ENCODE measurements around the gene DHX58.

DHX58 gene

DNA sequence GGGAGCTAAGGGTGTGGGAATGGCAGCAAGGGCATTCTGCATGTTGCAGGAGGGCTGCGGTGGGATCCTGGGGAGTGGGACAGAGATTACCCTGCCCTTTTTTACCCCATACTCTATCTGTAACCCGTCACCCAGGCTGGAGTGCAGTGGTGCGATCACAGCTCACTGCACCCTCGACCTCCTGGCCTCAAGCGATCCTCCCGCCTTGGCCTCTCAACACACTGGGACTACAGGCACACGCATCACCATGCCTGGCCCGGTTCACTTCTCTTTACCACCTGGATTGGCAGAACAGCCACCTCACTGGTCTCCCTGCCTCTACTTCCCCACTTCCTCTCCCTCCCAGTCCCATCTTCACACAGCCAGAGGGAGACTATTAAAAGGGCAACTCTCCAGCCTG, 23.8 kb downstream of the DHX58 start:
- ChIA-PET POLR2A (no interaction called here), CTCF (interaction anchor here (0.7 to 4.3 kb wide), 4 partner anchors 13 to 173 kb away, joined by 3 to 30 read pairs (median 4); no protein-coding TSS in a partner anchor)
- Histone ChIP-seq H3K4me1 (ENCODE audit: control insufficient read depth, insufficient read depth, low read length) (peaks cover 5% of the 10 kb centered on the region), H3K27ac (ENCODE audit: extremely low read depth, low read depth, low read length) (no peak overlapping the region), H3K9me3 (ENCODE audit: control insufficient read depth, insufficient read depth, low read depth, low read length) (no peaks in the 10 kb centered on the region), H3K4me3 (ENCODE audit: low read depth, low read length) (no peak overlapping the region), H3K36me3 (ENCODE audit: control insufficient read depth in 2 of 2, insufficient read depth in 1 of 2, low read length in 2 of 2) (no peaks in the 10 kb centered on the region)
- TF ChIP-seq ZNF223 (tag by site-specific recombination; IDR thresholded peaks at IDR 0.05) = no peak
- no peak for TF ChIP-seq KLF8 (tag by site-specific recombination; IDR thresholded peaks at IDR 0.05)
- TF ChIP-seq, protein P1, sequence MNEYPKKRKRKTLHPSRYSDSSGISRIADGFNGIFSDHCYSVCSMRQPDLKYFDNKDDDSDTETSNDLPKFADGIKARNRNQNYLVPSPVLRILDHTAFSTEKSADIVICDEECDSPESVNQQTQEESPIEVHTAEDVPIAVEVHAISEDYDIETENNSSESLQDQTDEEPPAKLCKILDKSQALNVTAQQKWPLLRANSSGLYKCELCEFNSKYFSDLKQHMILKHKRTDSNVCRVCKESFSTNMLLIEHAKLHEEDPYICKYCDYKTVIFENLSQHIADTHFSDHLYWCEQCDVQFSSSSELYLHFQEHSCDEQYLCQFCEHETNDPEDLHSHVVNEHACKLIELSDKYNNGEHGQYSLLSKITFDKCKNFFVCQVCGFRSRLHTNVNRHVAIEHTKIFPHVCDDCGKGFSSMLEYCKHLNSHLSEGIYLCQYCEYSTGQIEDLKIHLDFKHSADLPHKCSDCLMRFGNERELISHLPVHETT (tag by site-specific recombination; IDR thresholded peaks at IDR 0.05) = no peak
- TF ChIP-seq, protein P2, sequence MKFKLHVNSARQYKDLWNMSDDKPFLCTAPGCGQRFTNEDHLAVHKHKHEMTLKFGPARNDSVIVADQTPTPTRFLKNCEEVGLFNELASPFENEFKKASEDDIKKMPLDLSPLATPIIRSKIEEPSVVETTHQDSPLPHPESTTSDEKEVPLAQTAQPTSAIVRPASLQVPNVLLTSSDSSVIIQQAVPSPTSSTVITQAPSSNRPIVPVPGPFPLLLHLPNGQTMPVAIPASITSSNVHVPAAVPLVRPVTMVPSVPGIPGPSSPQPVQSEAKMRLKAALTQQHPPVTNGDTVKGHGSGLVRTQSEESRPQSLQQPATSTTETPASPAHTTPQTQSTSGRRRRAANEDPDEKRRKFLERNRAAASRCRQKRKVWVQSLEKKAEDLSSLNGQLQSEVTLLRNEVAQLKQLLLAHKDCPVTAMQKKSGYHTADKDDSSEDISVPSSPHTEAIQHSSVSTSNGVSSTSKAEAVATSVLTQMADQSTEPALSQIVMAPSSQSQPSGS (tag by site-specific recombination; IDR thresholded peaks at IDR 0.05; ENCODE audit: low read depth) = no peak
- TF ChIP-seq ZNF169 (tag by site-specific recombination; IDR thresholded peaks at IDR 0.05) = no peak
- no peak for TF ChIP-seq ZNF404 (tag by site-specific recombination; IDR thresholded peaks at IDR 0.05)
- no peak for TF ChIP-seq ZNF292 (tag by site-specific recombination; IDR thresholded peaks at IDR 0.05; ENCODE audit: borderline replicate concordance, low read depth)

DNA sequence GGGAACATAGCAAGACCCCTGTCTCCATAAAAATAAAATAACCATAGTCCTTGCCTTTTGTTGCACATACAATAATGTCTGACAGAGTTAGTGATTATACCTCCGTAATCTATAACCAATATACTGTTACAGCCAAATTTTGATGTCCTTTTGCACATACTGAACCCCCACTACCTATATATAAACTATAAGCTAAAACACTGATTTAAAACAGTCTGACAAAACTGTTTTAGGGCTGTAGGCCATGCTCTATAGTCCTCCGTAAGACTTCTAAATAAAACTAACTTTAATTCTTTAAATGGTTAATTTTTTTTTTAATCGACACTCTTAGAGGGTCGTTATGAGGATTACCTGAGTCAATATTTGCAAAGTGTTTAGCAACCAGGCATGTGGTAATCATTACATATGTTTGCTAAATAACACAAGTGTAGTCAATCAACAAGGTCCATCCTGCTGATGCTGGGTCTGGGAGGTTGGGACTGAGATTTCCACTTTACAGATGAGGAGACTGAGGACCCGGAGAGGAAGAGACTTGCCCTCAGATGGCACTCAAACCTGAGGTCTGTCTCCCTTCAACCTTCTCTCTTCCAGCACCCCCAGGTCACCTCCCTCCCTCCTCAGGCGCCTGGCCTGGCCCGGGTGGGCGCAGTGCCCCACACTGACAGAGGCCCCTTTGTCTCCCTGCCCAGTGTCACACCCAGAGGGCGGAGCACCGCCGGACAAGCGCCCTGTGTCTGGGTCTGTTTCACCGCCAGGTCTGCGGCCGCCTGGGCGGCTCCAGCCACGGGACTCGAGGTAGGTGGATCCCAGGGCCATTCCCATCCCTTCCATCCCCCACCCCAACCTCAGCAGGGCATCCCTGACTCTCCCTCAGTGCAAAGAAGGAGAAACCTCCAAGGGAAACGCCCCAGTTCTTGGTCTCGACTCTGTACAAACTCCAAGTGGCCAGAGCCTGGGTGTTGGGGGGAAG, 24.5 kb downstream of the DHX58 start:
- Histone ChIP-seq H3K27ac (ENCODE audit: extremely low read depth, low read depth, low read length) (no peak overlapping the region), H3K4me1 (ENCODE audit: control insufficient read depth, insufficient read depth, low read length) (peaks cover 5% of the 10 kb centered on the region), H3K36me3 (ENCODE audit: control insufficient read depth in 2 of 2, insufficient read depth in 1 of 2, low read length in 2 of 2) (no peaks in the 10 kb centered on the region), H3K9me3 (ENCODE audit: control insufficient read depth, insufficient read depth, low read depth, low read length) (no peaks in the 10 kb centered on the region), H3K4me3 (ENCODE audit: low read depth, low read length) (no peak overlapping the region)
- TF ChIP-seq ZSCAN30 (tag by site-specific recombination; IDR thresholded peaks at IDR 0.05) (no peak), KLF1 (tag by site-specific recombination; IDR thresholded peaks at IDR 0.05) (peak; percentile 56)
- CTCF ChIA-PET = interaction anchor here (0.7 to 4.3 kb wide), 7 partner anchors 14 to 172 kb away, joined by 3 to 30 read pairs (median 4); no protein-coding TSS in a partner anchor
- POLR2A ChIA-PET = no interaction called here

DNA sequence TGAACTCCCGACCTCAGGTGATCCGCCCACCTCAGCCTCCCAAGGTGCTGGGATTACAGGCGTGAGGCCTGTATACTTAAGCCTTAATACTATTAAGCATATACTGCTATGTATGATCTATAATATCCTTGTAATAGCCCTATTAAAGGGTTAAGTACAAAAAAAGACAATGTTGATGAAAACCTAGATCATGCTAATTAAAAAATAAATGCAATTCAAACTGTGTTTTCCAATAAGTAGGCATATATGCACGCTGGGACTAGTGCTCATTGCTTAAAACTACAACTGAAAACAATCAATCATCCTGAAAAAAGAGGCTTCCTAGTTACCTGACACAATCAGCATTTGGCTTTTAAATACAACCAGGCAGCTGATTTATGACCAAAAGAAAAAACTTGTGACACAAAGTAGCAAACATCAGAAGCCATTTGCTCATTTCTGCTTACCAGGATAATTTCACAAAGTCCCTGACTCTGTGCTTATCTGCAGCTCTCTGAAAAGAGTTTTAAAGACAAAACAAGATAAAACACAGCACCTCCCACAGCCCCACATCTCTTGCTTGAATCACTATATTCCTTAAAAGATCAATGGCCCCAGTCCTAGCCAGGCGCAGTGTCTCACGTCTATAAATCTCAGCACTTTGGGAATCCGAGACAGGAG, 25.3 kb downstream of the DHX58 start:
- ChIA-PET POLR2A (interaction anchor here (0.7 kb wide), 1 partner anchor 419 kb away, joined by 3 read pairs; no protein-coding TSS in a partner anchor), CTCF (interaction anchor here (0.6 to 2.0 kb wide), 5 partner anchors 13 to 33 kb away, joined by 3 to 10 read pairs (median 4); no protein-coding TSS in a partner anchor)
- Histone ChIP-seq H3K9me3 (ENCODE audit: control insufficient read depth, insufficient read depth, low read depth, low read length) (no peaks in the 10 kb centered on the region), H3K27ac (ENCODE audit: extremely low read depth, low read depth, low read length) (no peak overlapping the region), H3K4me1 (ENCODE audit: control insufficient read depth, insufficient read depth, low read length) (peaks cover 5% of the 10 kb centered on the region), H3K4me3 (ENCODE audit: low read depth, low read length) (no peak overlapping the region), H3K36me3 (ENCODE audit: control insufficient read depth in 2 of 2, insufficient read depth in 1 of 2, low read length in 2 of 2) (no peaks in the 10 kb centered on the region)
- TF ChIP-seq, protein P3, sequence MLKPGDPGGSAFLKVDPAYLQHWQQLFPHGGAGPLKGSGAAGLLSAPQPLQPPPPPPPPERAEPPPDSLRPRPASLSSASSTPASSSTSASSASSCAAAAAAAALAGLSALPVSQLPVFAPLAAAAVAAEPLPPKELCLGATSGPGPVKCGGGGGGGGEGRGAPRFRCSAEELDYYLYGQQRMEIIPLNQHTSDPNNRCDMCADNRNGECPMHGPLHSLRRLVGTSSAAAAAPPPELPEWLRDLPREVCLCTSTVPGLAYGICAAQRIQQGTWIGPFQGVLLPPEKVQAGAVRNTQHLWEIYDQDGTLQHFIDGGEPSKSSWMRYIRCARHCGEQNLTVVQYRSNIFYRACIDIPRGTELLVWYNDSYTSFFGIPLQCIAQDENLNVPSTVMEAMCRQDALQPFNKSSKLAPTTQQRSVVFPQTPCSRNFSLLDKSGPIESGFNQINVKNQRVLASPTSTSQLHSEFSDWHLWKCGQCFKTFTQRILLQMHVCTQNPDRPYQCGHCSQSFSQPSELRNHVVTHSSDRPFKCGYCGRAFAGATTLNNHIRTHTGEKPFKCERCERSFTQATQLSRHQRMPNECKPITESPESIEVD (tag by site-specific recombination; IDR thresholded peaks at IDR 0.05) = peak; percentile 89
- no peak for TF ChIP-seq GLIS2 (tag by site-specific recombination; IDR thresholded peaks at IDR 0.05)
- TF ChIP-seq FEZF1 (tag by site-specific recombination; IDR thresholded peaks at IDR 0.05) = peak; percentile 62
- TF ChIP-seq ZNF473 (tag by site-specific recombination; IDR thresholded peaks at IDR 0.05) = no peak
- no peak for TF ChIP-seq ZNF2 (tag by site-specific recombination; IDR thresholded peaks at IDR 0.05)
- TF ChIP-seq ZNF777 (tag by site-specific recombination; IDR thresholded peaks at IDR 0.05; ENCODE audit: borderline replicate concordance) = no peak
- TF ChIP-seq, protein P4, sequence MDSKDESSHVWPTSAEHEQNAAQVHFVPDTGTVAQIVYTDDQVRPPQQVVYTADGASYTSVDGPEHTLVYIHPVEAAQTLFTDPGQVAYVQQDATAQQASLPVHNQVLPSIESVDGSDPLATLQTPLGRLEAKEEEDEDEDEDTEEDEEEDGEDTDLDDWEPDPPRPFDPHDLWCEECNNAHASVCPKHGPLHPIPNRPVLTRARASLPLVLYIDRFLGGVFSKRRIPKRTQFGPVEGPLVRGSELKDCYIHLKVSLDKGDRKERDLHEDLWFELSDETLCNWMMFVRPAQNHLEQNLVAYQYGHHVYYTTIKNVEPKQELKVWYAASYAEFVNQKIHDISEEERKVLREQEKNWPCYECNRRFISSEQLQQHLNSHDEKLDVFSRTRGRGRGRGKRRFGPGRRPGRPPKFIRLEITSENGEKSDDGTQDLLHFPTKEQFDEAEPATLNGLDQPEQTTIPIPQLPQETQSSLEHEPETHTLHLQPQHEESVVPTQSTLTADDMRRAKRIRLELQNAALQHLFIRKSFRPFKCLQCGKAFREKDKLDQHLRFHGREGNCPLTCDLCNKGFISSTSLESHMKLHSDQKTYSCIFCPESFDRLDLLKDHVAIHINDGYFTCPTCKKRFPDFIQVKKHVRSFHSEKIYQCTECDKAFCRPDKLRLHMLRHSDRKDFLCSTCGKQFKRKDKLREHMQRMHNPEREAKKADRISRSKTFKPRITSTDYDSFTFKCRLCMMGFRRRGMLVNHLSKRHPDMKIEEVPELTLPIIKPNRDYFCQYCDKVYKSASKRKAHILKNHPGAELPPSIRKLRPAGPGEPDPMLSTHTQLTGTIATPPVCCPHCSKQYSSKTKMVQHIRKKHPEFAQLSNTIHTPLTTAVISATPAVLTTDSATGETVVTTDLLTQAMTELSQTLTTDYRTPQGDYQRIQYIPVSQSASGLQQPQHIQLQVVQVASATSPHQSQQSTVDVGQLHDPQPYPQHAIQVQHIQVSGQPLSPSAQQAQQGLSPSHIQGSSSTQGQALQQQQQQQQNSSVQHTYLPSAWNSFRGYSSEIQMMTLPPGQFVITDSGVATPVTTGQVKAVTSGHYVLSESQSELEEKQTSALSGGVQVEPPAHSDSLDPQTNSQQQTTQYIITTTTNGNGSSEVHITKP (tag by site-specific recombination; IDR thresholded peaks at IDR 0.05) = no peak
